HG02678 (cell line): Measurements from ENCODE around the gene SPNS1.

Source experiments
- ATAC-seq: cut with Tn5 transposase; IDR thresholded peaks from one replicate; pipeline ENCODE4 v1.9.1; 2021; ENCODE audit warnings: mild to moderate bottlenecking, moderate library complexity; ENCODE audit not compliant: unreplicated experiment

The SPNS1 gene

GRCh38 chr16:29025218-29025617 lies 50.6 kb downstream of the SPNS1 start:
- ATAC-seq, result no peak

GRCh38 chr16:29025735-29026134 lies 51.2 kb downstream of the SPNS1 start:
- no peak for ATAC-seq

GRCh38 chr16:29028457-29029167 lies 54.0 kb downstream of the SPNS1 start:
- no peak for ATAC-seq

- ATAC-seq, result no peak
Measured at GRCh38 chr16:29029168-29029994, 54.8 kb downstream of the SPNS1 start.

GRCh38 chr16:29030086-29030840 lies 55.7 kb downstream of the SPNS1 start:
- ATAC-seq, result no peak
